ENCODE results near the gene NUP210L. TPM values are rescaled to one million over a fixed set of nuclear protein-coding genes. Genes with fewer than 3 reads are reported as not detected.
A peak's percentile ranks its signal among the peaks of the same experiment; 100 is the strongest.

NUP210L gene
- total and polyA plus RNA-seq, 9 of the 15 experiments (the other 6 are each of a cell fraction or from before 2014, with no cell fraction given): 0.01 to 0.04 TPM; not detected in 7

DNA sequence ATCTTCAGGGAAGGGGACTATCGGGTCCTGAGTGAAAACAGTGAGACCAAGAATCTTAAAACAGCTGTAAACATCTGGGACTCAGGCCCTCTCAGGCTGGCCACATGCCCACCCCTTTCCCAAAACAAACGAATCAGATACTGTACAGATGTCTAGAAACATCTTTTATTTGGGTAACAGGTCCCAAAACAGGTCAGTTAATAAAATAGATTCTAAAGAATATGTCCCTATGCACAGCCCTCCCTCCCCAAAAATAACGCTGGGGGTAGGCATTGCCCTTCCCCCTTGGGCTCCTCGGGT is 196.0 kb downstream of the NUP210L start (continued):
- TF ChIP-seq GMEB1 (CRISPR knock-in tag; IDR thresholded peaks at IDR 0.05) (no peak), ZNF77 (CRISPR knock-in tag; IDR thresholded peaks at IDR 0.05) (no peak)

GRCh38 chr1:153958111-153958960 is 196.5 kb downstream of the NUP210L start, which contains the start of gene CRTC2:
CRTC2 (minus strand) TSS chr1:153958612; CDS start chr1:153958497, 115 bp downstream.
- H3K4me1 ChIP-seq (replicated peaks in 1 of 2; ENCODE audit: control insufficient read depth in 2 of 2, insufficient read depth in 2 of 2, low read length in 2 of 2): peaks cover 27 to 33% of the 10 kb centered on the region in 2 experiments
- peak within 1 kb of the TSS; percentile 92 for H2AFZ ChIP-seq (ENCODE audit: low read depth, low read length)
- in situ Hi-C loops (cut with MboI): no loop called here
- ChIA-PET POLR2A (interaction anchor here (0.6 to 4.9 kb wide), 11 partner anchors 8 to 658 kb away, joined by 3 to 39 read pairs (median 8); partner anchors contain the start of genes CREB3L4, DENND4B, GATAD2B and JTB), CTCF (ENCODE audit: low intra/inter-chr PET ratio) (no interaction called here)
- ATAC-seq: peak; percentile 87
- no peaks in the 10 kb centered on the region for H3K9me1 ChIP-seq (ENCODE audit: control insufficient read depth, insufficient read depth, low read length)
- no peaks in the 10 kb centered on the region for H3K27me3 ChIP-seq (ENCODE audit: control insufficient read depth in 2 of 2, insufficient read depth in 2 of 2, low read length in 2 of 2)
- H4K20me1 ChIP-seq (replicated peaks; ENCODE audit: control insufficient read depth, insufficient read depth, low read length): peaks cover 9% of the 10 kb centered on the region; the same call in 1 of the 2 replicates
- DNase-seq (ENCODE audit: extremely low read depth in 1 of 4, low spot score in 3 of 4): peak; percentile 89 to 98 (median 94)
- peak within 1 kb of the TSS; percentile 90 for H3K4me2 ChIP-seq (ENCODE audit: insufficient read depth, low read length)
- H3K9ac ChIP-seq (ENCODE audit: insufficient read depth in 1 of 2, low read depth in 2 of 2, low read length in 2 of 2): peak within 1 kb of the TSS; percentile 83 to 94
- WGBS (ENCODE audit: insufficient coverage, low coverage, missing lambda C conversion rate): under 1% methylated on average over 46 of the region's 75 CpGs
- FAIRE-seq: peak; percentile 99
- intact Hi-C loops (cut with micrococcal nuclease): no loop called here
- H3K27ac ChIP-seq (ENCODE audit: extremely low read depth, low read depth, low read length): peak within 1 kb of the TSS; percentile 83
- H3K9me3 ChIP-seq (replicated peaks; ENCODE audit: control insufficient read depth, insufficient read depth, low read depth, low read length): no peaks in the 10 kb centered on the region
- no TSS peak for BruUV-seq (replicated peaks)
- H3K4me3 ChIP-seq: peak within 1 kb of the TSS; percentile 94
- peaks cover 41% of the 10 kb centered on the region for H3K36me3 ChIP-seq (ENCODE audit: control insufficient read depth, insufficient read depth, low read length)
- H3K79me2 ChIP-seq (ENCODE audit: control insufficient read depth, insufficient read depth, low read length): peaks cover 61% of the 10 kb centered on the region
- TF ChIP-seq FOXJ2 (tag; IDR thresholded peaks at IDR 0.05) (peak; percentile 93), PHF8 (IDR thresholded peaks at IDR 0.05; ENCODE audit: borderline replicate concordance, low read length) (peak; percentile 91; the same call in 1 of the 2 replicates), CCNT2 (IDR thresholded peaks at IDR 0.05; ENCODE audit: borderline replicate concordance, extremely low read depth, insufficient read length, low read depth, low read length) (peak; percentile 53), ZNF311 (CRISPR knock-in tag; IDR thresholded peaks at IDR 0.05) (peak; percentile 73; the same call in 1 of the 2 replicates), STAT5A (IDR thresholded peaks at IDR 0.05; ENCODE audit: borderline replicate concordance, low read length) (no peak; the same call in 1 of the 2 replicates), SP1 (CRISPR knock-in tag; IDR thresholded peaks at IDR 0.05) (peak; percentile 90), ASH1L (IDR thresholded peaks at IDR 0.05; ENCODE audit: borderline replicate concordance, low read depth, partially characterized antibody) (peak; percentile 89), RBFOX2 (IDR thresholded peaks at IDR 0.05; ENCODE audit: low read depth, low read length) (peak; percentile 86), RBM25 (IDR thresholded peaks at IDR 0.05; ENCODE audit: low read depth, low read length, severe bottlenecking) (no peak), PTRF (tag; IDR thresholded peaks at IDR 0.05) (no peak), BRD4 (IDR thresholded peaks at IDR 0.05) (no peak), ZNF133 (CRISPR knock-in tag; IDR thresholded peaks at IDR 0.05) (no peak), TGIF2 (CRISPR knock-in tag; IDR thresholded peaks at IDR 0.05) (no peak)
- TF ChIP-seq, protein P1, sequence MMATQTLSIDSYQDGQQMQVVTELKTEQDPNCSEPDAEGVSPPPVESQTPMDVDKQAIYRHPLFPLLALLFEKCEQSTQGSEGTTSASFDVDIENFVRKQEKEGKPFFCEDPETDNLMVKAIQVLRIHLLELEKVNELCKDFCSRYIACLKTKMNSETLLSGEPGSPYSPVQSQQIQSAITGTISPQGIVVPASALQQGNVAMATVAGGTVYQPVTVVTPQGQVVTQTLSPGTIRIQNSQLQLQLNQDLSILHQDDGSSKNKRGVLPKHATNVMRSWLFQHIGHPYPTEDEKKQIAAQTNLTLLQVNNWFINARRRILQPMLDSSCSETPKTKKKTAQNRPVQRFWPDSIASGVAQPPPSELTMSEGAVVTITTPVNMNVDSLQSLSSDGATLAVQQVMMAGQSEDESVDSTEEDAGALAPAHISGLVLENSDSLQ (IDR thresholded peaks at IDR 0.05): peak; percentile 57
- TF ChIP-seq, protein P2, sequence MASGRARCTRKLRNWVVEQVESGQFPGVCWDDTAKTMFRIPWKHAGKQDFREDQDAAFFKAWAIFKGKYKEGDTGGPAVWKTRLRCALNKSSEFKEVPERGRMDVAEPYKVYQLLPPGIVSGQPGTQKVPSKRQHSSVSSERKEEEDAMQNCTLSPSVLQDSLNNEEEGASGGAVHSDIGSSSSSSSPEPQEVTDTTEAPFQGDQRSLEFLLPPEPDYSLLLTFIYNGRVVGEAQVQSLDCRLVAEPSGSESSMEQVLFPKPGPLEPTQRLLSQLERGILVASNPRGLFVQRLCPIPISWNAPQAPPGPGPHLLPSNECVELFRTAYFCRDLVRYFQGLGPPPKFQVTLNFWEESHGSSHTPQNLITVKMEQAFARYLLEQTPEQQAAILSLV (tag; IDR thresholded peaks at IDR 0.05): no peak

Data from K562 (cell line).